ENCODE results near the gene KRT72.

KRT72 gene

DNA sequence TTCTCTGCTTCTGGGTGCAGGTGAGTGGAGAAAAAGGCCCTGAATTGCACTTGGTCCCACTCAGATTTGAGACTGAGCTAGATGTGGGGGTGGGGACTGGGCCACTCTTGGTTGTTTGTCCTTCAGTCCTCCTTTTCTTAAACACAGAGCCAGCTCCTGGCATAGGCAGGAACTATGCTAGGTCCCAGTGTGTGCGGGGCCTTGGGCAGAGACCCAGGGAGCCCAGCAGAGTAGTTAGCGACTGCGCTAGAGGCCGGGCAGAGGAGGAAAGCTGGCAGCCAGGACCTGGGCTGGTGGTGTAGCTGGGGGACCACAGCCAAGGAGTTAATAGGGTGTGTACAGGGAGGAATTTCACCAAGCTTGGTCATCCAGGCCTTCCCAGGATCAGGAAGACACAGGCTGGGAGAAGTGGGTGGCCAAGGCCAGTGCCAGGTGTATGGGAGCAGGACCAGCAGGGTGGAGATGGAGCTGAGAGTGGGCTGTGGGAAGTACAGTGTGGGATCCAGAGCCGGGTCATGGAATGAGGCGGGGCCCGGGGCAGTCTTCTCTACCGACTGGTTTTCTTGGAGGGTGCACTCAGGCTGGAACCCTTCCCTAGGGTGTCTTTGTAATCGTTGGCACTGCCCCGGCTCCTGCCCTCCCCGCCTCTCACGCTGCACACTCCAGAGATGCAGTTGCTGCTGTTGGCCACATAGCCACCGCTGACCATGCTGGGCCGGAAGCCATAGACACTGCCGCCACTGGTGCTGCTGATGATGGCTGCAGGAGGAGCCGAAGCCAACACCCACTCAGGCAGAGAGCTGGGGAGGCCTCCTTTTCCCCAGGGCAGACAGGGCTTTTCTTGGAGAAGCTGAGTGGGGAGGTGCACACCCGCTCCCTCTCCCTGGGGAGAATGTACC, 57.0 kb downstream of the KRT72 start:
- DNase-seq: peak in 27 of 51 donors; percentile 4 to 62 (median 26)

DNA sequence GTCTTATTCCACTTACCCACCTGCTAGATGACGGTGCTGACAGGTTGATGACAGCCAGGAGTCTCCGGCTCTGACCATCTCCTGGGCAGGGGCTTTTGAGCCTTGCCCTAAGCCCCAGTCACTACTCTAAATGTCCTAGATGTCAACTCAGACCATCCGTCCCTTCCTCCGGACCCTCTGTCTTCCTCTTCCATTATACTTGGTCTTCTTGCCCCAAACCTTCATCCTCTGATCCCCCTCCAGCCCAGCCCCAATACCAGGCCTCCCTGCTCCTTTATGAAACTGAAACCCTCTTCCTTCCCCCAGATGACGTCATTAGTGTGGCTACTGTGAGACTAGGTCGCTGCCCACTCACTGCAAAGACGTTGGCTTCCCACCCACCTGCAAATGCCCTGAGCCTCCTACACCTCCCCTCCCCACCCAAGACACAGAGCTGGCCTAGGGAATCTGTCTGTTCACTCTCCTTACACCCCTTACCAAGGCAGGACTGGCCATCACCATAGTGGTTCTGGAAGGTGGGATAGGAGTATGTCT, 58.4 kb downstream of the KRT72 start:
- no peak for DNase-seq

DNA sequence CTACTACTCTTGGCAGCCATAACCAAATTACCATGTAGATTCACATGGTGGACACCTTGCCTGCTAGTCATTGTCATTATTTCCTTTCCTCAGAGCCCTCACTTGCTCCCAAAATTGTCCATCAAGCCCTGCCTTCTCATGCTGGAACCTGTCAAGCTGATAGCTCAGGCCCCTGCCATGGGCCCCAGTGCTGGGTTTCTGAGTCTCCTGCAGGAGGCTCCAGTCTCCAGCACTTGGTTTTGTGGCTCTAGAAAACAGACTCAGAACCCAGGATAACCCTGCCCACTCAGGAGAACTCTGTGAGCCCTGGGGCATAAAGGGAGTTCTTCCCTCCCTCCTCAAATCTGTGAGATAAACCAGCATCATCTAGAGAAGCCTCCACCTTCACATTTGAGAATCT, 59.1 kb downstream of the KRT72 start:
- DNase-seq: no peak

DNA sequence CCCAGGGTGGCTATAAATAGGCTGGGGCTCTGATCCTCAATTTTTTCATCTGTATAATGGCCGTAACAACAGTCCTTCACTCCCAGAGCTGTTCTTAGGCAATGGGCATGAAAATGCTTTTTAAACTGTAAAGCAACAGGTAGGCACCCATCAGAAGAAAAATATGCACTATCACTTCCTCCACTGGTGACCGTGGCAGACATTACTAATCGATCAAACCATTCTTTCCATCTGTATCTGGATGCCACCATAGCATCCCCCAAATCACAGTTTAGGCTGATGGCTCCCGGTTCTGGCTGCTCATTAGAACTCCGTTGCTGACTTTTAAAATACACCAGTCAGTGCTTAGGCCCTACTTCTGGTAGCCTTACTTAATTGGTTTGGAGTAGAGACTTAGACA, 59.6 kb downstream of the KRT72 start:
- no peak for DNase-seq

DNA sequence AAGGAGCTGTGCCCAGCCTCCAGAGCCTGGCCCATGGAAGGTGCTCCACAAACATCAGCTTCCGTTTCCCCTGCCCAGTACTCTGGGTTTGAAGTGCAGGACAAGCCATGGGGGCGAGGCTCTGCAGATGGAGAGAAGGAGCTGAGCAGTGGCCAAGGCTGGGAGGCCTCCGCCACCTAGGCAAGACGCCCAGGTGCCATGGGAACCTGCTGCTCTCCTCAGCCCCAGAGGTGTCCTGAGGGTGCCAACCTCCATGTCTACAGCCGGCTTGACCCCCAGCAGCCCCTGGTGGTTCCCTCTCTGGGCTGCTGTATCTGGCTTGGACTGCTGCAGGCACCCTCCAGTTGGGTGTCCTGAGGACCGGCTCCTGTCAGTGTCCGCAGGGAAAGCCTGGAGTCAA, 60.7 kb downstream of the KRT72 start:
- no peak for DNase-seq

DNA sequence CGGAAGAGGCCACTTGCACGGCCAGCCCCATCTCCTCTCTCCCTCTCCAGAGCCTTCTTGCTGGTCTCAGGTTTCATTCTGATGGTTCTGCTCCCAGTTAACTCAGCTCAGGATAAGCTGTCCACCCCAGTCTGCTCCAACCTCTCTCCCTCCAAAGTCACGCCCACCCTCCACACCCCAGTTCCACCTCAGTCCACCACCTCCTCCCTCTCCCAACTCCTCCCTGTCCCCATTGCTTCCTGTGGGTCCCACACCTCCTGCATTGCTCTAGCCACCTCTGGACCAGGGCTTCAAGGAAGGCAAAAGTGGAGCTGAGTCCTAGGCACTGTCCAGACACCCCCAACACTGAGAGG, 61.5 kb downstream of the KRT72 start:
- no peak for DNase-seq

DNA sequence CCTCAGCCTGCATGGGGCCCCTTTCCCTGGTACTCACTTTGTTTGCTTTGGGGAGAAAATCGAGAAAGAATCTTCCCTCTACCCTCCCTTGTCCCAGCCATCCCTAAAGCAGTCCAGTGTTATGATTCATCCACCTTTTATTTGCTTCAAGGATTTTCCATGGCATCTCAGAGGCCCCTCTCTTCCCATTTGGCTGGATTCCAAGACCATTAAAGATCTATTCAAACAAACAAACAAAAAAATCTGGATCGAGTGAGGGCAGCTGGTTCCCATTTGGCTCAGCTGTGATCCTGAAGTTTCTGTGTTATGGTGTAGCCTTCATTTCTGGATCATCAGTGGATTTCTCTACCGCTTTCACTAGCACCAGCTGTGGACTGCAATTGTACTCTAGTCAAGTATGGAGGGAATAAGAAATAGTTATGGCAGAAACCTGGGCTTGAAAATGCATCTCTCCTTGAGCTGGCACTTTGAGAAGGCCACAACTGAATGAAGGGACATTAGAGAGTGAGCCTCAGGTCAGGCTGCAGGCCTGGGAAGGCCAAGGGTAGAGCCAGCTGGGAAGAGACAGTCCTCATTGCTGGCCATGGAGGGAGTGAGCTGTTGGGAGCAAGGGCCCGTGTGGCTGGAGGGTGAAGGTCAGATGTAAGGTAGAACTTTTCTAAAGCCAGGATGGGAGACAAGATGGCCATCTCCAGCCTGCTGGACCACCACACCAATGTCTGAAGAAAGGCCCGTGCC, 62.0 kb downstream of the KRT72 start:
- DNase-seq: no peak

DNA sequence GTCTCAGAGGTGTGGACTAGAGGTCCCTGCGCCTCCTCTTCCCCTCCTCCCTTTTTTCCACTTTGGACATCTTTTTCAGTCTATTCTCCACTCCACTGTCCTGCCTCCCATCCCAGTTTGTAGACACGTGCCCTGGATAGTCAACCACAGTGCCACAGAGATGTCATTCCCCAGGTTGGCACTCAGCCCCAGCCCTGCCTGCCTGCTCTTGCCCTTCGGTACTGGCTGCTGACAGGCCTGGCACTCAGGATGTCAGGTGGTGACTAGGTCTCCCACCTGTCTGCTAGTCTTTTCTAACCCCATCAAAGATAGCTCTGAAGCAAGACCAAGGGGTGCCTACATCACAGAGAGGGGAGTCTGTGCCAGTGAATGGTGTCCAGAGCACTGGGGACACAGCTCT, 64.2 kb downstream of the KRT72 start:
- DNase-seq: no peak

Measured in hypothalamus (tissue), 51 donors.